Thymus (tissue), 11 donors: ENCODE measurements around the gene AMZ2. TPM values are rescaled to one million over a fixed set of nuclear protein-coding genes. Genes with fewer than 3 reads are reported as not detected.
"Not testable (repeated sequence)": the region's sequence is repeated elsewhere in the genome, so short reads cannot be mapped to it uniquely, and the experiment has no call there.

Experiments used
- DNase-seq, 9 donors: peaks; one replicate each; pipeline ENCODE4 v3.0.0-alpha.2; 2013; ENCODE audit warnings: low spot score in 9 of 9, low read depth in 6 of 9, missing footprints in 1 of 9
- H3K27ac ChIP-seq, 2 donors: one replicate each; pipeline ENCODE4 v1.5.1; 2013; ENCODE audit warnings: control low read depth in 1 of 2, low read depth in 1 of 2, low read length in 1 of 2, mild to moderate bottlenecking in 1 of 2, moderate library complexity in 1 of 2
- H3K27me3 ChIP-seq, 2 donors: one replicate each; pipeline ENCODE4 v1.5.1; 2013; ENCODE audit warnings: low read length in 1 of 2; ENCODE audit not compliant: control insufficient read depth in 2 of 2, insufficient read depth in 1 of 2
- H3K36me3 ChIP-seq, 2 donors: one replicate each; pipeline ENCODE4 v1.5.1; 2013; ENCODE audit warnings: low read length in 1 of 2, mild to moderate bottlenecking in 1 of 2, moderate library complexity in 1 of 2; ENCODE audit not compliant: control insufficient read depth in 2 of 2, insufficient read depth in 2 of 2
- H3K4me1 ChIP-seq, 2 donors: one replicate each; pipeline ENCODE4 v1.5.1; 2013; ENCODE audit warnings: low read length in 2 of 2; ENCODE audit not compliant: control insufficient read depth in 2 of 2, insufficient read depth in 2 of 2
- H3K4me3 ChIP-seq, 2 donors: one replicate each; pipeline ENCODE4 v1.5.1; 2013; ENCODE audit warnings: low read length in 2 of 2, control low read depth in 1 of 2, mild to moderate bottlenecking in 1 of 2
- H3K9me3 ChIP-seq, 2 donors: one replicate each; pipeline ENCODE4 v1.5.1; 2013; ENCODE audit warnings: low read length in 1 of 2, mild to moderate bottlenecking in 1 of 2; ENCODE audit not compliant: control insufficient read depth in 2 of 2, insufficient read depth in 1 of 2
- WGBS: extraction: QIAGEN DNeasy Blood & Tissue Kit; methylation state at CpG from one replicate; pipeline ENCODE4 v1.1.7; 2013; 5-methylcytosine and 5-hydroxymethylcytosine counted together
- polyA plus RNA-seq: library from polyadenylated mRNA; stranded (reverse); fragments of 200-250 nt; gene quantifications from one replicate; pipeline ENCODE4 v1.2.3, GENCODE V29; 2013
- total RNA-seq: library from RNA; stranded (reverse); fragments of 120-200 nt; gene quantifications from one replicate; pipeline ENCODE4 v1.2.4, GENCODE V29; 2013
- donor health status: healthy.

AMZ2 gene
- total and polyA plus RNA-seq, 2 donors = 64.5 to 112 TPM

- DNase-seq, H3K27ac ChIP-seq, H3K4me1 ChIP-seq, H3K27me3 ChIP-seq, H3K4me3 ChIP-seq, H3K9me3 ChIP-seq: not testable (repeated sequence)
- 21% methylated on average over 11 of the region's 11 CpGs for WGBS
- peaks cover 5 to 13% of the 10 kb centered on the region in 2 donors for H3K36me3 ChIP-seq
Measured at GRCh38 chr17:68213428-68214411, 34.1 kb upstream of the AMZ2 start.

GRCh38 chr17:68215453-68215852 is 32.4 kb upstream of the AMZ2 start:
- H3K27me3 ChIP-seq, DNase-seq, H3K4me3 ChIP-seq, H3K27ac ChIP-seq, H3K9me3 ChIP-seq, H3K36me3 ChIP-seq, H3K4me1 ChIP-seq: not testable (repeated sequence)
- no CpG with 5 or more reads among the region's 5 CpGs for WGBS

DNA sequence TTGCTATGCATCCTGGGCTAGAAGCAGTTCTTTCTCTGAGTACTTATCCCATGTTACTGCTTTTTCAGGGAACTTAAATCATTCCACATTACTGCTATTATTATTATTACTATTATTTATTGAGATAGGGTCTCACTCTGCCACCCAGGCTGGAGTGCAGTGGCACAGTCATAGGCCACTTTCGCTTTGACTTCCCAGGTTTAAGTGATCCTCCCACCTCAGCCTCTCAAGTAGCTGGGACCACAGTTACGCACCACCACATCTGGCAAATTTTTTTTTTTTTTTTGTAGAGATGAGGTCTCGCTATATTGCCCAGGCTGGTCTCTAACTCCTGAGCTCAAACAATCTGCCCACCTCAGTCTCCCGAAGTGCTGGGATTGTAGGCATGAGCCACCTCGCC is 28.4 kb upstream of the AMZ2 start:
- H3K4me1 ChIP-seq, H3K9me3 ChIP-seq, H3K27ac ChIP-seq, H3K27me3 ChIP-seq, H3K36me3 ChIP-seq, H3K4me3 ChIP-seq, DNase-seq: not testable (repeated sequence)
- WGBS = over 99% methylated on average over 5 of the region's 5 CpGs

GRCh38 chr17:68220186-68220585 is 27.7 kb upstream of the AMZ2 start:
- H3K27ac ChIP-seq, H3K36me3 ChIP-seq, DNase-seq, H3K27me3 ChIP-seq, H3K9me3 ChIP-seq, H3K4me1 ChIP-seq, H3K4me3 ChIP-seq: not testable (repeated sequence)
- 95% methylated on average over 1 of the region's 2 CpGs for WGBS

GRCh38 chr17:68220786-68221185 is 27.1 kb upstream of the AMZ2 start:
- H3K27me3 ChIP-seq, H3K36me3 ChIP-seq, DNase-seq, H3K27ac ChIP-seq, H3K9me3 ChIP-seq, H3K4me3 ChIP-seq, H3K4me1 ChIP-seq: not testable (repeated sequence)
- WGBS = 97% methylated on average over 12 of the region's 12 CpGs

- H3K27me3 ChIP-seq = no peaks in the 10 kb centered on the region
- no peaks in the 10 kb centered on the region for H3K4me1 ChIP-seq
- H3K27ac ChIP-seq = no peak overlapping the region
- H3K36me3 ChIP-seq = peaks cover 0 to 3% of the 10 kb centered on the region in 2 donors
- WGBS = 97% methylated on average over 4 of the region's 4 CpGs
- H3K9me3 ChIP-seq = no peaks in the 10 kb centered on the region
- no peak overlapping the region for H3K4me3 ChIP-seq
- no peak for DNase-seq
Measured at GRCh38 chr17:68221786-68222185, 26.1 kb upstream of the AMZ2 start.

DNA sequence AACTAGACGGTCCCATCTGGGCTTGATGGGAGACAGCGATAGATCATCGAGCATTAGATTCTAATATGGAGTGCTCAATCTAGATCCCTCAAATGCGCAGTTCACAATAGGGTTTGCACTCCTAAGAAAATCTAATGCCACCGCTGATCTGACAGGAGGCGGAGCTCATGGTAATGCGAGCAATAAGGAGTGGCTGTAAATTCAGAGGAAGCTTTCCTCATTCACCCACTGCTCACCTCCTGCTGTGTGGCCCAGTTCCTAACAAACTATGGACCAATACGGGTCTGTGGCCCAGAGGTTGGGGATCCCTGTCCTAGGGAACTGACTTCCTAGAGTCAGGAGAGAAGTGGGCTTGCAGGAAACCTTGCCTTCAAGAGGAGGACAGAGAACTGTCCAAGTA is 25.2 kb upstream of the AMZ2 start:
- Histone ChIP-seq H3K36me3 (peaks cover 0 to 3% of the 10 kb centered on the region in 2 donors), H3K4me1 (no peaks in the 10 kb centered on the region), H3K9me3 (no peaks in the 10 kb centered on the region), H3K27ac (no peak overlapping the region), H3K4me3 (no peak overlapping the region), H3K27me3 (no peaks in the 10 kb centered on the region)
- DNase-seq = no peak
- WGBS = 86% methylated on average over 8 of the region's 8 CpGs

- not testable (repeated sequence) for H3K27ac ChIP-seq, DNase-seq, H3K4me1 ChIP-seq, H3K9me3 ChIP-seq, H3K27me3 ChIP-seq, H3K4me3 ChIP-seq, H3K36me3 ChIP-seq
- WGBS = 97% methylated on average over 4 of the region's 4 CpGs
Measured at GRCh38 chr17:68225055-68225454, 22.8 kb upstream of the AMZ2 start.

DNA sequence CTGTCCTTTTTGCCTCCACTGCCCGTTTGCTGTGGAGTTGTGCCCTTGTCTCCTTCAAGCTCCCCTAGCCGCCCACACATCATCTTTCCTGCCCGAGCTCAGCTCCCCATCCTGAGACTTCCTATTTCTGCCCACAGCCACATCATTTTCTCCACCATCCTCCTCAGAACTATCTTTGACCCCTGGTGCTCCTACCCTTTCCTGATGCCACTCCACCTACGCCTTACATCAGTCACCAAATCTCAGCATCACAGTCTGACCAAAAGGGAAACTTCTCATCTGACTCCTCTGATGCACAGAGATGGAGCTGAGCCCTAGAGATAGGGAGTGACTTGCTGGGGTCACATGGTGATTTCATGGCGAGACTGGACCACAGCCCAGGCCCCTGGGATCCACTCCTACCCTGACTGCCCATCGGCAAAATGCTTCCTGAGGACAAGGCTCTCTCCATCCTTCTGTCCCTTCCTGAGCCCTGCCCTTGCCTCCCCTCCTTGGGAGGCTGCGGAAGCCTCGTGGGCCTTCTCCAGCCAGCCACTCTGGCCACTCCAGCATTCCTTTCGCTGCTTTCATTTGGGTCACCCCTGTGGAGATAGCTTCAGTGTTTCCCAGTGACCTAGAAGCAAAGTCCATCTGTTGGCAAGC is 19.7 kb upstream of the AMZ2 start:
- 85% methylated on average over 9 of the region's 9 CpGs for WGBS
- H3K27ac ChIP-seq, H3K9me3 ChIP-seq, H3K4me3 ChIP-seq, DNase-seq, H3K4me1 ChIP-seq, H3K27me3 ChIP-seq, H3K36me3 ChIP-seq: not testable (repeated sequence)
